ENCODE measurements around the gene TRMU.

Gene TRMU, protein sequence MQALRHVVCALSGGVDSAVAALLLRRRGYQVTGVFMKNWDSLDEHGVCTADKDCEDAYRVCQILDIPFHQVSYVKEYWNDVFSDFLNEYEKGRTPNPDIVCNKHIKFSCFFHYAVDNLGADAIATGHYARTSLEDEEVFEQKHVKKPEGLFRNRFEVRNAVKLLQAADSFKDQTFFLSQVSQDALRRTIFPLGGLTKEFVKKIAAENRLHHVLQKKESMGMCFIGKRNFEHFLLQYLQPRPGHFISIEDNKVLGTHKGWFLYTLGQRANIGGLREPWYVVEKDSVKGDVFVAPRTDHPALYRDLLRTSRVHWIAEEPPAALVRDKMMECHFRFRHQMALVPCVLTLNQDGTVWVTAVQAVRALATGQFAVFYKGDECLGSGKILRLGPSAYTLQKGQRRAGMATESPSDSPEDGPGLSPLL

DNA sequence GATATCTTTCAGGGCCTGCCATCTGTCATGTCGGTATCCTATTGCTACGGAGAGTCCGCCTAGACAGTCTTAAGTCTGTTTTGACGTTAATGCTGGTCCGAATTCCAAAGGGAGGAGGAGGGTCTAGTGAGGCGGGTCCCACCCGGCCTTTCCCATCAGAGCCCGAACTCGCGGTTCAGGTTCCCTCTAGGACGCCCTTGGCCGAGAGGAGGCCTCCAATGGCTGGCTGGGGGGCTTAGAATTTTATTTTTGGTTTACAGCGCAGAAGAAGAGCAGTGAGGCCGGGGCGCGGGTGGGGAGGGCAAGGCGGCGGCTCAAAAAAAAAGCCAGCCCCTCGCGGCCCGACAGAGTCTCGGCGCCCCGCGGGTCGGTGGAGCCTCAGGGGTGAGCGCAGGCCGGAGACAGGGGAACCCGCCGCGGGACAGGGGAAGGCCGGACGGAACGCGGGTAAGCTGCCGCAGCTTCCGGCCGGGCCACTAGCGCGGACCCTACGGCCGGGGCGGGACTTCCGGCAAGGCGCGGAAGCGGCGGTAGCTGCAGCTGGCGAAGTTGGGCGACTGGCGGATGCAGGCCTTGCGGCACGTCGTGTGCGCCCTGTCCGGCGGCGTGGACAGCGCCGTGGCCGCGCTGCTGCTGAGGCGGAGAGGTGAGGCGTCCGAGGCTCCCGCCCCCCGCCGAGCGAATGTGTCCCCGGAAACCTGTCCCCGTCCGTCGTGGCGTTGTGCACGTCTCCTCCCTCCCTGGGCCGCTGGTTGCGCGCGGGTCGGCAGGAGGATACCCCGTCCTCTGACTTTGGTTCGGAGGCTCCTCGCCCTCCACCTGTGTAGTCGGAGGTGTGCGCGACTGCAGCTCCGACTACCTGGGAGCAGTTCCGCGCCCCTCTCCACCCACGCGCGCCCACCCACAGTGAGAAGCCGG lies at the start of gene TRMU:
Gene TRMU (plus strand): TSS at position 514 of the 918 bp plus-strand sequence. CDS start 51 bp downstream, at position 565.
- TF ChIP-seq, protein P1, sequence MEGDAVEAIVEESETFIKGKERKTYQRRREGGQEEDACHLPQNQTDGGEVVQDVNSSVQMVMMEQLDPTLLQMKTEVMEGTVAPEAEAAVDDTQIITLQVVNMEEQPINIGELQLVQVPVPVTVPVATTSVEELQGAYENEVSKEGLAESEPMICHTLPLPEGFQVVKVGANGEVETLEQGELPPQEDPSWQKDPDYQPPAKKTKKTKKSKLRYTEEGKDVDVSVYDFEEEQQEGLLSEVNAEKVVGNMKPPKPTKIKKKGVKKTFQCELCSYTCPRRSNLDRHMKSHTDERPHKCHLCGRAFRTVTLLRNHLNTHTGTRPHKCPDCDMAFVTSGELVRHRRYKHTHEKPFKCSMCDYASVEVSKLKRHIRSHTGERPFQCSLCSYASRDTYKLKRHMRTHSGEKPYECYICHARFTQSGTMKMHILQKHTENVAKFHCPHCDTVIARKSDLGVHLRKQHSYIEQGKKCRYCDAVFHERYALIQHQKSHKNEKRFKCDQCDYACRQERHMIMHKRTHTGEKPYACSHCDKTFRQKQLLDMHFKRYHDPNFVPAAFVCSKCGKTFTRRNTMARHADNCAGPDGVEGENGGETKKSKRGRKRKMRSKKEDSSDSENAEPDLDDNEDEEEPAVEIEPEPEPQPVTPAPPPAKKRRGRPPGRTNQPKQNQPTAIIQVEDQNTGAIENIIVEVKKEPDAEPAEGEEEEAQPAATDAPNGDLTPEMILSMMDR (IDR thresholded peaks at IDR 0.05; ENCODE audit: low read depth, low read length): no peak
- peak; percentile 85 for DNase-seq (ENCODE audit: low read depth, low spot score)
- H3K4me3 ChIP-seq (ENCODE audit: low read depth, low read length): peak within 1 kb of the TSS; percentile 93
- in situ Hi-C loops (cut with HindIII; ENCODE audit: low sequenced_read_pairs): no loop called here

DNA sequence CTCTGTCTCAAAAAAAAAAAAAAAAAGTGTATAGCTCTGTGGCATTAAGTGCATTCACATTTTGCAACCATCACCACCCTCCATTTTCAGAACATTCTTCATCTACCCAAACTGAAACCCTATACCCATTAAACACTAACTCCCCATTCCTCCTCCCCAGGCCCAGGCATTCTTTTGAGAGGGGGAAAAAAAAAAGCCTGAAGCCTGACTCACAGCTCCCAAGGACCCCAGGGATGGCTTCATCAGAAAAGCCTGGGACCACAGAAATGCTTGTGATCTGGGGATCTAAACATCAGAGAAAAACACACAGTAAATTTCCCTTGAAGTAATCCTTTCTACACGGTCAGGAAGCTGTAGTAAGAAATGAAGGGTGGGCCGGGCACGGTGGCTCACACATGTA lies 49.5 kb upstream of the TRMU start:
- TF ChIP-seq, protein P1 (IDR thresholded peaks at IDR 0.05; ENCODE audit: low read depth, low read length): no peak
- DNase-seq (ENCODE audit: low read depth, low spot score): peak; percentile 10
- in situ Hi-C loops (cut with HindIII; ENCODE audit: low sequenced_read_pairs): no loop called here
- H3K4me3 ChIP-seq (ENCODE audit: low read depth, low read length): no peak overlapping the region

GRCh38 chr22:46286941-46287872 lies 48.3 kb upstream of the TRMU start:
- in situ Hi-C loops (cut with HindIII; ENCODE audit: low sequenced_read_pairs): no loop called here
- TF ChIP-seq, protein P1 (IDR thresholded peaks at IDR 0.05; ENCODE audit: low read depth, low read length): no peak
- no peak for DNase-seq (ENCODE audit: low read depth, low spot score)
- no peak overlapping the region for H3K4me3 ChIP-seq (ENCODE audit: low read depth, low read length)

GRCh38 chr22:46287873-46288751 lies 47.4 kb upstream of the TRMU start:
- no peak overlapping the region for H3K4me3 ChIP-seq (ENCODE audit: low read depth, low read length)
- TF ChIP-seq, protein P1 (IDR thresholded peaks at IDR 0.05; ENCODE audit: low read depth, low read length): no peak
- in situ Hi-C loops (cut with HindIII; ENCODE audit: low sequenced_read_pairs): no loop called here
- no peak for DNase-seq (ENCODE audit: low read depth, low spot score)

DNA sequence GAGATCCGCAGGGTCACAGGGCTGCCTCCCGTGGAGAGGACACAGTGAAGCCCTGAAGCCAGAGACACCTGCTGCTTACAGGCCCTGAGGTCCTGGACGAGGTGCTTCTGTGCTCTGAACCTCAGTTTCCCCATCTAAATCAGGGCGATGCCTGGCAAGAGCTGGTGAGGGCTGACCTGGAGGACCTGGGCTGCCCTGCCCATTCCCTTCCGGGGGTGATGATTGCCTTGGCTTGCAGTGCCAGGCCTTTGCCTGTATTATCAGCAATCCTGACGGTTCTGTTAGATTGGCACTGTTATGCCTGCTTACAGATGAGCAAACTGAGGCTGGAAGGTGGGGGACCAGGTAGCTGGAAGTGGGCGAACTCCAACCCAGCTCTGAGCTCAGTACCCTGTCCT lies 46.7 kb upstream of the TRMU start:
- H3K4me3 ChIP-seq (ENCODE audit: low read depth, low read length): no peak overlapping the region
- in situ Hi-C loops (cut with HindIII; ENCODE audit: low sequenced_read_pairs): no loop called here
- no peak for DNase-seq (ENCODE audit: low read depth, low spot score)
- TF ChIP-seq, protein P1 (IDR thresholded peaks at IDR 0.05; ENCODE audit: low read depth, low read length): no peak

Measured in astrocyte of the spinal cord (primary cell).